Calu3 (cell line): ENCODE results near the gene IL37. TPM values are rescaled to one million over a fixed set of nuclear protein-coding genes. Genes with fewer than 3 reads are reported as not detected.

ENCODE experiments used
- BruUV-seq: library from RNA; stranded (reverse); fragments of 400-500 nt; replicated peaks from 2 replicates; lab custom pipeline; 2021; lab: Mats Ljungman, UMichigan
- CTCF ChIA-PET: fragments of 300-600 bp; sonication (Branson Sonifier 250); formaldehyde crosslinking; loops from one replicate; lab custom pipeline; 2022; ENCODE audit warnings: antibody characterized with exemption; lab: Charles Lee
- DNase-seq: peaks from one replicate; pipeline ENCODE4 v3.0.0; 2022
- H3K27ac Mint-ChIP-seq: one replicate; pipeline ENCODE4 v1.8.0; 2022; ENCODE audit warnings: mixed read lengths; ENCODE audit not compliant: unreplicated experiment
- H3K27me3 Mint-ChIP-seq: one replicate; pipeline ENCODE4 v1.8.0; 2022; ENCODE audit warnings: mixed read lengths; ENCODE audit not compliant: unreplicated experiment
- H3K36me3 Mint-ChIP-seq: one replicate; pipeline ENCODE4 v1.8.0; 2022; ENCODE audit warnings: mild to moderate bottlenecking, moderate library complexity, mixed read lengths; ENCODE audit not compliant: insufficient read depth, unreplicated experiment
- H3K4me1 Mint-ChIP-seq: one replicate; pipeline ENCODE4 v1.8.0; 2022; ENCODE audit warnings: mild to moderate bottlenecking, low read depth, mixed read lengths; ENCODE audit not compliant: unreplicated experiment
- H3K4me3 Mint-ChIP-seq: one replicate; pipeline ENCODE4 v1.8.0; 2022; ENCODE audit warnings: mild to moderate bottlenecking, low read depth, moderate library complexity, mixed read lengths; ENCODE audit not compliant: unreplicated experiment
- H3K9me3 Mint-ChIP-seq: one replicate; pipeline ENCODE4 v1.8.0; 2022; ENCODE audit warnings: low read depth, mixed read lengths; ENCODE audit not compliant: unreplicated experiment
- intact Hi-C: fragments of 100-400 bp; cut with micrococcal nuclease; formaldehyde crosslinking; loops from one replicate; pipeline ENCODE4 v1.10.0; 2022; ENCODE audit not compliant: unreplicated experiment
- total RNA-seq: library from RNA; stranded (reverse); gene quantifications from 2 replicates; pipeline ENCODE4 v1.2.3, GENCODE V29; 2022
- TF ChIP-seq, protein P1 (sequence below): fragments of 200-600 bp; IDR thresholded peaks from one replicate; pipeline ENCODE4 v1.8.0; 2022; ENCODE audit warnings: antibody characterized with exemption; ENCODE audit not compliant: unreplicated experiment

Gene IL37
- total RNA-seq, 1 experiment from 2014 or later = 2.0 TPM

DNA sequence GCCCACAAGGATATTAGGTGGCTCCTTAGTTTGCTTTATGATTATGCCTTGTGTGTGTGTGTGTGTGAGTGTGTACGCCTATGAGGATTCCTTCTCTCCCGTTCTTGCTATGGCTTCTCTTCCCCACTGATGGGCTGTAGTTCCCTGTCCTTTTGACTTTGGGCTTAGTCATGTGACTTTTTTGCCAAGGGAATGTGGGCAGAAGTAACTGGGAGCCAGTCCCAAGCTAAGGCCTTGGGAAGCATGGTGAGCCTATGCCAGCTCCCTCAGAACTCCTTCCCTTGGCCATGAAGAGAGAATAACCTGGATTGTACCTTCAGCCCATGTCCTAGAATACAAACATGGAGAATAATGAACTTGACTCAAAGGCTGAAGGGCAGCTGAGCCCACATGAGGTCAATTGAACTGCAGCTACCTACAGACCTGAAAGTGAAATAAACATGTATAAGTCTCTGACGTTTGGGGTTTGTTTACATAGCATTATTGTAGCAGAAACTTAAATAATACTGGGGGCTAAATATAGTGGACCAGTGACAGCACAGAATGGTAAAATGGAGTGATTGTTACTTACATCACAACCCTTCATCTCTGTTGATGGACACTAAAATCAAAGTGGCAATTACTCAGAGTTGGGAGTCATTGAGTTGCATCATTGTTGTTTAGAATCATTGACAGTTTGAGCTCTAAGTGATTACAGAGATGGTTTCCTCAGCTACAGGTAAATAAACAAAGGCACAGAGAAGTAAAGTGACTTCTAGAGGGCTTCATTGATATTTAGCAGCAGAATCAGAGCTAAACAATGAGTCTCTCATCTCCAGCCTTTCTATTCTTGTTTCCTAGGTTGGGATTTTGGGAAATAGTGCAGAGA lies 51.6 kb downstream of the IL37 start:
- CTCF ChIA-PET = no interaction called here
- TF ChIP-seq, protein P1, sequence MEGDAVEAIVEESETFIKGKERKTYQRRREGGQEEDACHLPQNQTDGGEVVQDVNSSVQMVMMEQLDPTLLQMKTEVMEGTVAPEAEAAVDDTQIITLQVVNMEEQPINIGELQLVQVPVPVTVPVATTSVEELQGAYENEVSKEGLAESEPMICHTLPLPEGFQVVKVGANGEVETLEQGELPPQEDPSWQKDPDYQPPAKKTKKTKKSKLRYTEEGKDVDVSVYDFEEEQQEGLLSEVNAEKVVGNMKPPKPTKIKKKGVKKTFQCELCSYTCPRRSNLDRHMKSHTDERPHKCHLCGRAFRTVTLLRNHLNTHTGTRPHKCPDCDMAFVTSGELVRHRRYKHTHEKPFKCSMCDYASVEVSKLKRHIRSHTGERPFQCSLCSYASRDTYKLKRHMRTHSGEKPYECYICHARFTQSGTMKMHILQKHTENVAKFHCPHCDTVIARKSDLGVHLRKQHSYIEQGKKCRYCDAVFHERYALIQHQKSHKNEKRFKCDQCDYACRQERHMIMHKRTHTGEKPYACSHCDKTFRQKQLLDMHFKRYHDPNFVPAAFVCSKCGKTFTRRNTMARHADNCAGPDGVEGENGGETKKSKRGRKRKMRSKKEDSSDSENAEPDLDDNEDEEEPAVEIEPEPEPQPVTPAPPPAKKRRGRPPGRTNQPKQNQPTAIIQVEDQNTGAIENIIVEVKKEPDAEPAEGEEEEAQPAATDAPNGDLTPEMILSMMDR = no peak
- BruUV-seq = no TSS peak
- Mint-ChIP-seq H3K4me3 (no peak overlapping the region), H3K27me3 (no peaks in the 10 kb centered on the region), H3K36me3 (no peaks in the 10 kb centered on the region), H3K4me1 (no peaks in the 10 kb centered on the region), H3K9me3 (no peaks in the 10 kb centered on the region), H3K27ac (no peak overlapping the region)
- intact Hi-C loops = no loop called here
- DNase-seq = no peak

DNA sequence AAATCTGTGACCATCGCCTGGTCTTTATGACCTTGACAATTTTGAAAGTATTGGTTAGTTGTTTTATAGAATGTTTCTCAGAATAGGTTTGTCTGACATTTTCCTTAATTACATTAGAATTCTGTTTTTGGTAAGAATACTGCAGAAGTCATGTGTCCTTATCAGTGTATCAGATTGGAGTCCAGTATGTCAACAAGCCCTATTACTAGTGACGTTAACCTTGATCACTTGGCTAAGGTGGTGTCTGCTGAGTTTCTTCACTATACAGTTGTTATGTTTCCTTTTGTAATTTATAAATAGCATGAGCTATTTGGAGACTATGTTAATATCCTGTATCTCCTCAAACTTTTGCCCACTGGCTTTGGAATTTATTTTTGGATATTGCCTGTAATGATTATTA lies 56.1 kb downstream of the IL37 start:
- CTCF ChIA-PET = no interaction called here
- no TSS peak for BruUV-seq
- no peaks in the 10 kb centered on the region for H3K9me3 Mint-ChIP-seq
- H3K4me1 Mint-ChIP-seq = no peaks in the 10 kb centered on the region
- H3K27ac Mint-ChIP-seq = no peak overlapping the region
- no peak overlapping the region for H3K4me3 Mint-ChIP-seq
- intact Hi-C loops = no loop called here
- peaks cover 24% of the 10 kb centered on the region for H3K27me3 Mint-ChIP-seq
- H3K36me3 Mint-ChIP-seq = no peaks in the 10 kb centered on the region
- TF ChIP-seq, protein P1 = no peak
- DNase-seq = no peak

Other genes starting within 250 kb of the IL37 start
- gene NT5DC4, start 190.1 kb upstream of the IL37 start, total RNA-seq = 10.1 and 13.6 TPM in 2 replicates
- gene CKAP2L, start 146.6 kb upstream of the IL37 start, total RNA-seq = 27.4 and 42.5 TPM in 2 replicates
- 6.4 and 14.4 TPM in 2 replicates for gene IL1A, start 126.7 kb upstream of the IL37 start, total RNA-seq
- gene IL1B, start 74.4 kb upstream of the IL37 start, total RNA-seq = 4.1 and 15.5 TPM in 2 replicates
- gene IL36G, start 66.8 kb downstream of the IL37 start, total RNA-seq = 0.38 TPM in 1 of 2 replicates, not detected in the other
- gene IL36A, start 94.3 kb downstream of the IL37 start, total RNA-seq = not detected in 2 replicates
- gene IL36B, start 141.7 kb downstream of the IL37 start, total RNA-seq = not detected in 2 replicates
- 0.12 and 0.22 TPM in 2 replicates for gene IL36RN, start 148.0 kb downstream of the IL37 start, total RNA-seq
- not detected in 2 replicates for gene IL1F10, start 156.8 kb downstream of the IL37 start, total RNA-seq
- gene IL1RN, start 216.4 kb downstream of the IL37 start, total RNA-seq = 19.4 and 55.8 TPM in 2 replicates